Measurements from ENCODE around the gene PRDM8.
"Not testable (repeated sequence)": the region's sequence is repeated elsewhere in the genome, so short reads cannot be mapped to it uniquely, and the experiment has no call there.

Gene PRDM8

GRCh38 chr4:80196922-80197573, at the start of gene PRDM8:
PRDM8 (plus strand) TSS chr4:80197503; CDS start chr4:80200081, 2,578 bp downstream.
- no peak for DNase-seq (ENCODE audit: low read depth in 2 of 2)

GRCh38 chr4:80150387-80151180, 46.7 kb upstream of the PRDM8 start:
- DNase-seq (ENCODE audit: low read depth in 2 of 2) = no peak

GRCh38 chr4:80151981-80152380, 45.3 kb upstream of the PRDM8 start:
- DNase-seq (ENCODE audit: low read depth in 2 of 2) = no peak

- DNase-seq (ENCODE audit: low read depth in 2 of 2) = peak in 1 of 2 experiments; percentile 24
These were observed 43.3 kb upstream of the PRDM8 start for GRCh38 chr4:80153874-80154544.

GRCh38 chr4:80154545-80154933, 42.8 kb upstream of the PRDM8 start:
- DNase-seq (ENCODE audit: low read depth in 2 of 2) = no peak

GRCh38 chr4:80155316-80155982, 41.9 kb upstream of the PRDM8 start:
- DNase-seq (ENCODE audit: low read depth in 2 of 2) = no peak

GRCh38 chr4:80156410-80156809, 40.9 kb upstream of the PRDM8 start:
- DNase-seq (ENCODE audit: low read depth in 2 of 2) = no peak

GRCh38 chr4:80161413-80162058, 35.8 kb upstream of the PRDM8 start:
- no peak for DNase-seq (ENCODE audit: low read depth in 2 of 2)

- no peak for DNase-seq (ENCODE audit: low read depth in 2 of 2)
These were observed 34.9 kb upstream of the PRDM8 start for GRCh38 chr4:80162418-80162817.

- DNase-seq (ENCODE audit: low read depth in 2 of 2) = no peak
These were observed 31.4 kb upstream of the PRDM8 start for GRCh38 chr4:80165855-80166254.

- no peak for DNase-seq (ENCODE audit: low read depth in 2 of 2)
These were observed 26.1 kb upstream of the PRDM8 start for GRCh38 chr4:80171251-80171650.

GRCh38 chr4:80171656-80172055, 25.6 kb upstream of the PRDM8 start:
- no peak for DNase-seq (ENCODE audit: low read depth in 2 of 2)

GRCh38 chr4:80172203-80172602, 25.1 kb upstream of the PRDM8 start:
- no peak for DNase-seq (ENCODE audit: low read depth in 2 of 2)

- DNase-seq (ENCODE audit: low read depth in 2 of 2) = peak in 1 of 2 experiments; percentile 57
These were observed 23.9 kb upstream of the PRDM8 start for GRCh38 chr4:80173401-80173800.

- no peak for DNase-seq (ENCODE audit: low read depth in 2 of 2)
These were observed 23.5 kb upstream of the PRDM8 start for GRCh38 chr4:80173841-80174240.

- not testable (repeated sequence) for DNase-seq (ENCODE audit: low read depth in 2 of 2)
These were observed 19.5 kb upstream of the PRDM8 start for GRCh38 chr4:80177793-80178192.

- DNase-seq (ENCODE audit: low read depth in 2 of 2) = no peak
These were observed 18.3 kb upstream of the PRDM8 start for GRCh38 chr4:80178964-80179363.

- DNase-seq (ENCODE audit: low read depth in 2 of 2) = no peak
These were observed 17.6 kb upstream of the PRDM8 start for GRCh38 chr4:80179637-80180161.

- DNase-seq (ENCODE audit: low read depth in 2 of 2) = no peak
These were observed 16.6 kb upstream of the PRDM8 start for GRCh38 chr4:80180743-80181142.

- no peak for DNase-seq (ENCODE audit: low read depth in 2 of 2)
These were observed 15.0 kb upstream of the PRDM8 start for GRCh38 chr4:80182237-80182866.

All from fibroblast of skin of left quadriceps (primary cell).